Mucosa of descending colon (tissue), 3 donors: ENCODE data around the gene VPS33A. TPM values are rescaled to one million over a fixed set of nuclear protein-coding genes. Genes with fewer than 3 reads are reported as not detected.

Experiments
- ATAC-seq: fragments of 200-7000 bp; cut with Tn5 transposase; one replicate; pipeline ENCODE4 v1.9.1; 2020; ENCODE audit warnings: mild to moderate bottlenecking, moderate library complexity
- DNase-seq, 3 donors: peaks; one replicate each; pipeline ENCODE4 v3.0.0-alpha.2; 2020
- H3K36me3 ChIP-seq: fragments of 200-600 bp; one replicate; pipeline ENCODE4 v1.8.0; 2021; ENCODE audit warnings: low read depth, mild to moderate bottlenecking
- H3K4me1 ChIP-seq: fragments of 200-600 bp; one replicate; pipeline ENCODE4 v1.8.0; 2021; ENCODE audit warnings: low read depth, mild to moderate bottlenecking
- H3K4me3 ChIP-seq: fragments of 200-600 bp; one replicate; pipeline ENCODE4 v1.8.0; 2021; ENCODE audit warnings: mild to moderate bottlenecking
- H3K9me3 ChIP-seq: fragments of 200-600 bp; one replicate; pipeline ENCODE4 v1.8.0; 2021; ENCODE audit warnings: mild to moderate bottlenecking
- intact Hi-C, 2 donors: fragments of 100-400 bp; cut with DNase I in 1 of 2; cut with micrococcal nuclease in 1 of 2; formaldehyde crosslinking; loops; one replicate each; pipeline versions ENCODE4 v1.11.0 to v1.11.1; 2022; cut with DNase I, micrococcal nuclease
- total RNA-seq, 3 donors: library from RNA; stranded (reverse); fragmentation: NEBNext Ultra II Directional in 2 of 3; extraction: Animal tissue kit (Norgen Biotek cat#: 25700) in 2 of 3; gene quantifications; one replicate each; pipeline versions ENCODE4 v1.2.1 to v1.2.4, GENCODE V29; 2021 to 2023
- TF ChIP-seq, protein P1 (sequence below): fragments of 200-600 bp; IDR thresholded peaks from one replicate; pipeline ENCODE4 v1.8.0; 2022; ENCODE audit warnings: antibody characterized with exemption, mild to moderate bottlenecking
- donor health status: DM: no; HTN: no; CAD: no; lungs with moderate emphysema.
- donor health status: DM: no; HTN: no; CAD: no.
- donor health status: DM: no; HTN: yes; CAD: no.

Gene VPS33A
- total RNA-seq, 3 donors from 2014 or later, result 19.5 to 22.8 (median 22.4) TPM

DNA sequence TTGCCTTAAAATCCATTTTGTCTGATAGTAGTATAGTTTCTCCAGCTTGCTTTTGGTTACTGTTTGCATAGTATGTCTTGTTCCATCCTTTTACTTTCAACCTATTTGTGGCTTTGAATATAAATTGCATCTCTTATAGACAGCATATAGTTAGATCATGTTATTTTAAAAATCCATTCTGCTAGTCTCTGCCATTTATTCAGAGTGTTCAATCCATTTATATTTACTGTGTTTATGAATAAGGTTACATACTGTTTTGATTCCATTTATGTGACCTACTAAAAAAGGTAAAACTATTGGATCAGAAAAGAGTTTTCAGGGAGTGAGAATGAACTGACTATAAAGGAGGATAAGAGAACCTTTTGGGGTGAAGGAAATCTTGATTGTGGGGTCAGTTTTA lies 29.6 kb upstream of the VPS33A start:
- intact Hi-C loops, result no loop called here
- ATAC-seq (no peak), DNase-seq (no peak)
- Histone ChIP-seq H3K9me3 (no peaks in the 10 kb centered on the region), H3K4me1 (no peaks in the 10 kb centered on the region), H3K36me3 (no peaks in the 10 kb centered on the region), H3K4me3 (no peak overlapping the region)
- TF ChIP-seq, protein P1, sequence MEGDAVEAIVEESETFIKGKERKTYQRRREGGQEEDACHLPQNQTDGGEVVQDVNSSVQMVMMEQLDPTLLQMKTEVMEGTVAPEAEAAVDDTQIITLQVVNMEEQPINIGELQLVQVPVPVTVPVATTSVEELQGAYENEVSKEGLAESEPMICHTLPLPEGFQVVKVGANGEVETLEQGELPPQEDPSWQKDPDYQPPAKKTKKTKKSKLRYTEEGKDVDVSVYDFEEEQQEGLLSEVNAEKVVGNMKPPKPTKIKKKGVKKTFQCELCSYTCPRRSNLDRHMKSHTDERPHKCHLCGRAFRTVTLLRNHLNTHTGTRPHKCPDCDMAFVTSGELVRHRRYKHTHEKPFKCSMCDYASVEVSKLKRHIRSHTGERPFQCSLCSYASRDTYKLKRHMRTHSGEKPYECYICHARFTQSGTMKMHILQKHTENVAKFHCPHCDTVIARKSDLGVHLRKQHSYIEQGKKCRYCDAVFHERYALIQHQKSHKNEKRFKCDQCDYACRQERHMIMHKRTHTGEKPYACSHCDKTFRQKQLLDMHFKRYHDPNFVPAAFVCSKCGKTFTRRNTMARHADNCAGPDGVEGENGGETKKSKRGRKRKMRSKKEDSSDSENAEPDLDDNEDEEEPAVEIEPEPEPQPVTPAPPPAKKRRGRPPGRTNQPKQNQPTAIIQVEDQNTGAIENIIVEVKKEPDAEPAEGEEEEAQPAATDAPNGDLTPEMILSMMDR, result no peak

DNA sequence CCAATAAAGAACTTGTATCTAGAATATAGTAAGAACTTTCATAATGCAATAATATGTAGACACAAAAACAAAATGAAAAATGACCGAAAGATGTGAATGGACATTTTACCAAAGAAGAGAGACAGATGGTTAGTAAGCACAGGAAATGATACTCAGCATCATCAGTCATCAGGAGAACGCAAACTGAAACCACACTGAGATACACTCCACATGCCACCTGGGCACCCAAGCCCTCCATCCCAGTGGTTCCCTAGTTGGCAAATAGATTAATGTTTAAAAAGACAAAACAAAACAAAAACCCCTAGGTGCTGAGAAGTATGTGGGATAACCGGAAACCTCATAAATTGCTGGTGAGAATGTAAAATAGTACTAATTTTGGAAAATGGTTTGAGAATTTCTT lies 26.8 kb upstream of the VPS33A start:
- H3K4me1 ChIP-seq, result no peaks in the 10 kb centered on the region
- intact Hi-C loops, result no loop called here

GRCh38 chr12:122291431-122291830 lies 25.1 kb upstream of the VPS33A start:
- Histone ChIP-seq H3K36me3 (no peaks in the 10 kb centered on the region), H3K4me3 (no peak overlapping the region), H3K4me1 (no peaks in the 10 kb centered on the region), H3K9me3 (no peaks in the 10 kb centered on the region)
- DNase-seq (no peak), ATAC-seq (no peak)
- TF ChIP-seq, protein P1, result no peak
- intact Hi-C loops, result no loop called here

More for the DNA sequence above, 26.8 kb upstream of the VPS33A start:
- Histone ChIP-seq H3K9me3 (no peaks in the 10 kb centered on the region), H3K36me3 (no peaks in the 10 kb centered on the region), H3K4me3 (no peak overlapping the region)
- ATAC-seq, result no peak
- TF ChIP-seq, protein P1, result no peak
- no peak for DNase-seq

DNA sequence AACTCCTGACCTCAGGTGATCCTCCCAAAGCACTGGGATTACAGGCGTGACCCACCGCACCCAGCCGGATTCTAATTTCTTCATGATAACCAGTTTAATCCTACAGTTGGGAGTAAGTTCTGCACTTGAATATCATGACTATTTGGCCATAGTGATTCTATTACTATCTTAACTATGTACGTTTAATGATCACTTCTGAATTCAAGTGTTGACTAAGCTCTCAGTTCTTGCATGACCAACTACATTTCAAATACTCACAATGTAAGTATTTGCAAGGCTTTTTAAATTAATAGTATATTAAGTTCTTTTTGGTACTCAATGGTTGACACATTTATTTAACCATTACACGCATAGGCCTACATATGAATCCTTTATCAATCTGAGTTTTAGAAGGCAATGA lies 17.4 kb upstream of the VPS33A start:
- Histone ChIP-seq H3K4me3 (no peak overlapping the region), H3K4me1 (no peaks in the 10 kb centered on the region), H3K9me3 (no peaks in the 10 kb centered on the region), H3K36me3 (peaks cover 3% of the 10 kb centered on the region)
- TF ChIP-seq, protein P1, result no peak
- DNase-seq (no peak), ATAC-seq (no peak)
- intact Hi-C loops, result no loop called here

- peaks cover 3% of the 10 kb centered on the region for H3K36me3 ChIP-seq
- TF ChIP-seq, protein P1, result no peak
- intact Hi-C loops, result no loop called here
- H3K4me3 ChIP-seq, result no peak overlapping the region
- no peaks in the 10 kb centered on the region for H3K9me3 ChIP-seq
- H3K4me1 ChIP-seq, result no peaks in the 10 kb centered on the region
- DNase-seq (no peak), ATAC-seq (no peak)
Measured at GRCh38 chr12:122282061-122282460, 15.8 kb upstream of the VPS33A start.

DNA sequence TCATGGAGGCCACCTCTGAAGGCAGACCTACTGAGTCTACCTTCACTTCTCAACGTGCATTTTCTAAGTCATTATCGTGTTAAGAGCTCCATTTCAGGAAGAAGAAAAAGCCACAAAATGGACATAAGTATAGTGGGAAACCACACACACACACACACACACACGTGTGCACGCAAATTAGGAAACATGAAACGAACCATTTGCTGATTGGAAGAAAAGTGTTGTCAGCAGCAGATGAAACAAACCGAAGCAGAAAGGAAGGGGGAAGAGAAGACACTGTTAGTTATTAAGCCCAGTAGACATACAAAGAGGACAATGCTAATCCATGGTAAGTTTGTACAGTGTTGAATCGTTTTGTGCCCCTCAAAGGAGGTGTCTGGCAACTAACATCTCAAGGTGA lies 9.9 kb upstream of the VPS33A start:
- peaks cover 3% of the 10 kb centered on the region for H3K36me3 ChIP-seq
- no peak for ATAC-seq
- H3K4me1 ChIP-seq, result no peaks in the 10 kb centered on the region
- intact Hi-C loops, result no loop called here
- TF ChIP-seq, protein P1, result no peak
- no peak overlapping the region for H3K4me3 ChIP-seq
- DNase-seq, result no peak
- no peaks in the 10 kb centered on the region for H3K9me3 ChIP-seq
